Measurements from ENCODE around the gene MAML2.

The MAML2 gene

GRCh38 chr11:96338910-96339705 is 3.9 kb downstream of the MAML2 start:
- no peak for DNase-seq

GRCh38 chr11:96337541-96338431 is 5.2 kb downstream of the MAML2 start:
- DNase-seq: no peak

- DNase-seq: no peak
These were observed 7.6 kb downstream of the MAML2 start for GRCh38 chr11:96335388-96335787.

GRCh38 chr11:96334219-96334618 is 8.8 kb downstream of the MAML2 start:
- no peak for DNase-seq

GRCh38 chr11:96333191-96333719 is 9.7 kb downstream of the MAML2 start:
- no peak for DNase-seq

GRCh38 chr11:96332126-96332771 is 10.7 kb downstream of the MAML2 start:
- no peak for DNase-seq

GRCh38 chr11:96331699-96332116 is 11.3 kb downstream of the MAML2 start:
- DNase-seq: no peak

GRCh38 chr11:96330511-96330859 is 12.5 kb downstream of the MAML2 start:
- no peak for DNase-seq

- no peak for DNase-seq
These were observed 13.0 kb downstream of the MAML2 start for GRCh38 chr11:96329855-96330510.

- DNase-seq: no peak
These were observed 13.6 kb downstream of the MAML2 start for GRCh38 chr11:96329419-96329818.

- no peak for DNase-seq
These were observed 14.5 kb downstream of the MAML2 start for GRCh38 chr11:96328395-96329010.

- DNase-seq: no peak
These were observed 16.0 kb downstream of the MAML2 start for GRCh38 chr11:96326959-96327358.

GRCh38 chr11:96324912-96325311 is 18.1 kb downstream of the MAML2 start:
- no peak for DNase-seq

- no peak for DNase-seq
These were observed 19.4 kb downstream of the MAML2 start for GRCh38 chr11:96323642-96323985.

GRCh38 chr11:96322775-96323641 is 20.0 kb downstream of the MAML2 start:
- DNase-seq: no peak

- DNase-seq: no peak
These were observed 21.9 kb downstream of the MAML2 start for GRCh38 chr11:96321091-96321490.

GRCh38 chr11:96319898-96320656 is 22.9 kb downstream of the MAML2 start:
- no peak for DNase-seq

- DNase-seq: no peak
These were observed 24.1 kb downstream of the MAML2 start for GRCh38 chr11:96318850-96319249.

GRCh38 chr11:96318399-96318798 is 24.6 kb downstream of the MAML2 start:
- no peak for DNase-seq

- no peak for DNase-seq
These were observed 25.0 kb downstream of the MAML2 start for GRCh38 chr11:96317985-96318384.

- DNase-seq: no peak
These were observed 25.4 kb downstream of the MAML2 start for GRCh38 chr11:96317571-96317970.

Data from activated T-cell treated with anti-CD3 and anti-CD28 coated beads for 4 hours (primary cell).